IPS-18a (cell line): ENCODE results near the gene PLEK2.

Experiments
- H3K27ac ChIP-seq: one replicate; pipeline ENCODE4 v1.5.1; 2013; ENCODE audit warnings: low read length
- H3K27me3 ChIP-seq: one replicate; pipeline ENCODE4 v1.6.1; 2013; ENCODE audit warnings: mild to moderate bottlenecking, low read length; ENCODE audit not compliant: control insufficient read depth, insufficient read depth
- H3K36me3 ChIP-seq: one replicate; pipeline ENCODE4 v1.6.1; 2013; ENCODE audit warnings: low read depth, low read length; ENCODE audit not compliant: control insufficient read depth
- H3K4me1 ChIP-seq: one replicate; pipeline ENCODE4 v1.6.1; 2013; ENCODE audit warnings: low read depth, low read length; ENCODE audit not compliant: control insufficient read depth
- H3K4me3 ChIP-seq: one replicate; pipeline ENCODE4 v1.5.1; 2013; ENCODE audit warnings: low read length
- H3K9ac ChIP-seq: one replicate; pipeline ENCODE4 v1.6.1; 2013; ENCODE audit warnings: mild to moderate bottlenecking, low read length, moderate library complexity
- H3K9me3 ChIP-seq: one replicate; pipeline ENCODE4 v1.6.1; 2013; ENCODE audit warnings: low read depth, low read length; ENCODE audit not compliant: control insufficient read depth

The PLEK2 gene

GRCh38 chr14:67393689-67394088 is 18.3 kb downstream of the PLEK2 start:
- no peak overlapping the region for H3K27ac ChIP-seq
- H3K9ac ChIP-seq = no peak overlapping the region
- H3K27me3 ChIP-seq = no peaks in the 10 kb centered on the region
- H3K9me3 ChIP-seq = no peaks in the 10 kb centered on the region
- H3K4me3 ChIP-seq = no peak overlapping the region
- no peaks in the 10 kb centered on the region for H3K4me1 ChIP-seq
- H3K36me3 ChIP-seq = no peaks in the 10 kb centered on the region

GRCh38 chr14:67392800-67393199 is 19.2 kb downstream of the PLEK2 start:
- Histone ChIP-seq H3K36me3 (no peaks in the 10 kb centered on the region), H3K27ac (no peak overlapping the region)

GRCh38 chr14:67392123-67392522 is 19.8 kb downstream of the PLEK2 start:
- Histone ChIP-seq H3K27ac (no peak overlapping the region), H3K9me3 (no peaks in the 10 kb centered on the region), H3K9ac (no peak overlapping the region), H3K36me3 (no peaks in the 10 kb centered on the region), H3K4me3 (no peak overlapping the region), H3K27me3 (no peaks in the 10 kb centered on the region), H3K4me1 (no peaks in the 10 kb centered on the region)

More at GRCh38 chr14:67392800-67393199, 19.2 kb downstream of the PLEK2 start:
- no peaks in the 10 kb centered on the region for H3K9me3 ChIP-seq
- H3K9ac ChIP-seq = no peak overlapping the region
- no peaks in the 10 kb centered on the region for H3K27me3 ChIP-seq
- no peak overlapping the region for H3K4me3 ChIP-seq
- H3K4me1 ChIP-seq = no peaks in the 10 kb centered on the region

DNA sequence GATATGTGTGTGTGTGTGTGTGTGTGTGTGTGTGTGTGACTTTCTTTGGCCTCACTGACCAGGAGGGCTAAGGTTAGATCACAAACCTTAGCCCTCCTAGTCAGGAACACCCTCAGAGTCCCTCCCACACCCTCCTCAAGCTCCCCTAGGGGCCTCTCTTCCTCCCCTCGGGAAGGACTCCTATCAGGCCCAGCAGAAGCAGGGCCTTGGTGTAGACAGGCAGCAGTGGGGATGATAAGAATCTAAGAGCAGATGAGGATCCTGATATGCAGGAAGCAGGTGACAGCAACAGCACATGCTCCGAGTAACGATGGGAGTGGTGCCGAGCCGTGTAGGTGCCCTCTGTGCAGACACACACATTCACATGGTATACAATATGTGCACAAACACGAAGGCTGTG is 20.7 kb downstream of the PLEK2 start:
- peaks cover 3% of the 10 kb centered on the region for H3K36me3 ChIP-seq
- no peak overlapping the region for H3K9ac ChIP-seq
- H3K4me3 ChIP-seq = no peak overlapping the region
- no peaks in the 10 kb centered on the region for H3K27me3 ChIP-seq
- H3K27ac ChIP-seq = no peak overlapping the region
- no peaks in the 10 kb centered on the region for H3K4me1 ChIP-seq
- no peaks in the 10 kb centered on the region for H3K9me3 ChIP-seq

DNA sequence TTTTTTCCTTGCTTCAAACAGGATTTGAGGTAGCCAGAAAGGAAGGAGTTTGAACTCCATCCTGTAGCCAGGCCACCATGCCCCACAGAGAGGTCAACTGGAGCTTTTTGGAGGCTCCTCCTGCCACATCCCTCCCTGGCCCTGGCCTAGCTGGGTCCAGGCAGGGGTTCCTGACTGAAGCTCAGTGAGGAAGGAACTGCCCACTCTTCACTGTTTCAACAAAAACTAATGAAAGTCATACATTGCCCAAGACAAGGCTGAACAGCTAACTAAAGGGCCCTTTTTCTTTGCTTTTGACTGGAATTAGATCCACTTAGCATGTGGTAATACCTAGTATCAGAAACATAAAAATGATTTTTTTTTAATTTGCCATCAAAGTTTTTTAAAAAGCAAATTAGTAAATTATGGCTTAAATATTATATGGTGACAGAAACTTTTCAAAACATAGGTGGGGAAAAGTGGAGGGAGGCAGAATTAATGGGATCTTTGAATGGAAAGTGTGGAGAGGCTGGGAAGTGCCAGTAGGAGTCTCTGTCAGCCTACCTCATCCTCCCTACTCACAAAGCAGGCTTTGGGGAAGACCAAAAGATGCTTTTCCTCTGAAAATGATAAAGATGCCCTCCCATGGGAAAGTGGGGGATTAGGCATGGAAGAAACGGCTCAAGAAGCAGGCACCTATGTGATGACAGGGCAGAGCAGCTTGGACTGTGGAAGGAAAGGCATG is 22.0 kb downstream of the PLEK2 start:
- Histone ChIP-seq H3K9me3 (no peaks in the 10 kb centered on the region), H3K4me3 (no peak overlapping the region), H3K27me3 (no peaks in the 10 kb centered on the region), H3K36me3 (peaks cover 16% of the 10 kb centered on the region), H3K4me1 (no peaks in the 10 kb centered on the region), H3K9ac (no peak overlapping the region), H3K27ac (no peak overlapping the region)

GRCh38 chr14:67389275-67389674 is 22.7 kb downstream of the PLEK2 start:
- Histone ChIP-seq H3K27ac (no peak overlapping the region), H3K9me3 (no peaks in the 10 kb centered on the region), H3K4me1 (no peaks in the 10 kb centered on the region), H3K9ac (no peak overlapping the region), H3K36me3 (peaks cover 23% of the 10 kb centered on the region), H3K4me3 (no peak overlapping the region), H3K27me3 (no peaks in the 10 kb centered on the region)

GRCh38 chr14:67387195-67387594 is 24.8 kb downstream of the PLEK2 start:
- H3K27me3 ChIP-seq = no peaks in the 10 kb centered on the region
- no peaks in the 10 kb centered on the region for H3K4me1 ChIP-seq
- H3K27ac ChIP-seq = no peak overlapping the region
- H3K4me3 ChIP-seq = no peak overlapping the region
- no peak overlapping the region for H3K9ac ChIP-seq
- H3K36me3 ChIP-seq = peaks cover 43% of the 10 kb centered on the region
- no peaks in the 10 kb centered on the region for H3K9me3 ChIP-seq

DNA sequence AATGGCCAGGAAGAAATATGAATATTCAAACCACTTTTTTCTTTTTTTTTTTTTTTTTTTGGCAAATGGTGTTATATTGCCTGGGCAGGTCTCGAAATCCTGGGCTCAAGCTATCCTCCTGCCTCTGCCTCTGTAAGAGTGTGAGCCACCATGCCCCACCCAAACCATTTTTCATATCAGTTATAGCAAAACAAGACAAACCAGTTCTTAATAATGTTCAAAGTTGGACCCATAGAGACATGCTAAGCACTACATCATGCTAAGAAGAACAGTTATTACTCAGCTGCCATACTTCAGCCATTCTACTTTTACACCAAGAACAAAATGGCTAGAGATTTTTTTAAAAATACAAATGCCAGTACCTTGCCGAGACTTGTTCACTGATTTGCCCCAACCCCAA is 26.3 kb downstream of the PLEK2 start:
- Histone ChIP-seq H3K27me3 (no peaks in the 10 kb centered on the region), H3K27ac (no peak overlapping the region), H3K4me3 (no peak overlapping the region), H3K4me1 (no peaks in the 10 kb centered on the region), H3K9me3 (no peaks in the 10 kb centered on the region), H3K9ac (no peak overlapping the region), H3K36me3 (peaks cover 59% of the 10 kb centered on the region)

- no peaks in the 10 kb centered on the region for H3K27me3 ChIP-seq
- no peaks in the 10 kb centered on the region for H3K9me3 ChIP-seq
- H3K4me1 ChIP-seq = no peaks in the 10 kb centered on the region
- peaks cover 64% of the 10 kb centered on the region for H3K36me3 ChIP-seq
- no peak overlapping the region for H3K27ac ChIP-seq
- no peak overlapping the region for H3K9ac ChIP-seq
- no peak overlapping the region for H3K4me3 ChIP-seq
These were observed 26.8 kb downstream of the PLEK2 start for GRCh38 chr14:67385120-67385519.

DNA sequence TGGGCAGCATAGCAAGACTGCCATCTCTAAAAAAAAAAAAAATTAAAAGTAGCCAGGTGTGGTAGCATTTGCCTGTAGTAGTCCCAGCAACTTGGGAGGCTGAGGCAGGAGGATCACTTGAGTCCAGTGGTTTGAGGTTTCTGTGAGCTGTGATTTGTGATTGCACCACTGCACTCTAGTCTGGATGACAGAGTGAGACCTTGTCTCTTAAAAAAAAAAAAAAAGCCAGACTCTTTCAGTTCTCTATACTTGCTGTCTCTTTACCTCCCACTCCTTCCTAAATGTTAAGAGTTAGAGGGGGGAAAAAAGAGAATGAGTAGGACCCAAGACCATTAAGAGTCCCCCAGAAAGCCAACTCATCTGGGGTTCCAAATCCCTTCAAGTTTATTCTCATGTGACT is 34.0 kb downstream of the PLEK2 start:
- Histone ChIP-seq H3K36me3 (peaks cover 96% of the 10 kb centered on the region), H3K4me1 (no peaks in the 10 kb centered on the region)

DNA sequence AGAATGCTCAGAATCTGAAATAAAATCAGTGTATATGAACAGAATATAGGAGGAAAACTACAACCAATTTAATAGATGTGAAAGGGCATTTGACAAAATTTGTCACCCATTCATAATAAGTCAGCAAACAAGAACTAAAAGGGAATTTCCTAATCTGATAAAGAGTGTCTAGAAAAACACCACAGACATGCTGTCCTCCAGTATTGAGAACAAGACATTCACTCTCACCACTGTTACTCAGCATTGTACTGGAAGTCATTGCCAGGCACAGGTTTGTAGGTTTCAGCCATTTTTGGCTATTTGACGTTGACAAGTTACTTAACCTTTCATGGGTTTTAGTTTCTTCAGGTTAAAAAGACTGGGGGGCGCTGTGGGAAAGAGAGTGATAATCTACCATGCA is 38.6 kb downstream of the PLEK2 start:
- Histone ChIP-seq H3K27ac (no peak overlapping the region), H3K4me1 (no peaks in the 10 kb centered on the region), H3K9ac (no peak overlapping the region), H3K4me3 (no peak overlapping the region), H3K36me3 (peaks cover 80% of the 10 kb centered on the region), H3K27me3 (no peaks in the 10 kb centered on the region), H3K9me3 (no peaks in the 10 kb centered on the region)

More for the DNA sequence above, 34.0 kb downstream of the PLEK2 start:
- Histone ChIP-seq H3K4me3 (no peak overlapping the region), H3K9ac (no peak overlapping the region), H3K9me3 (no peaks in the 10 kb centered on the region), H3K27ac (no peak overlapping the region), H3K27me3 (no peaks in the 10 kb centered on the region)

DNA sequence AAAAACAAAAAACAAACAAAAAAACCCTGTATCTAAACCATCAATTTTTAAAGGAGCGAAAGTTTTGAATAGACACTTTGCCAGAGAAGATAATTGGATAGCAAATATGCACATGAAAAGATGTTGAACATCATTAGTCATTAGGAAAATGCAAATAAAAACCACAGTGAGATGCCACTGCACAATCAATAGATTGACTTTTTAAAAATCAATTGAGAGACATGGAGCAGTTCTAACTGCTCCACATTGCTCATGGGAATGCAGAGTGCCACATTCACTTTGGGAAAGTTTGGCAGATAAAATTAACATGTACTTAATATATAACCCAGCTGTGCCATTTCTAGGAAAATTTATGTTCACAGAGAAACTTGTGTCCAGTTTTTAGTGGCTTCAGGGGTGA is 39.1 kb downstream of the PLEK2 start:
- Histone ChIP-seq H3K9ac (no peak overlapping the region), H3K27me3 (no peaks in the 10 kb centered on the region), H3K9me3 (no peaks in the 10 kb centered on the region), H3K4me3 (no peak overlapping the region), H3K36me3 (peaks cover 78% of the 10 kb centered on the region), H3K27ac (no peak overlapping the region), H3K4me1 (no peaks in the 10 kb centered on the region)
